Stomach (tissue), 4 donors: Measurements from ENCODE around the gene BRME1.

Source experiments
- CTCF ChIP-seq, 7 experiments: fragments of 450-650 bp in 4 of 7; fragments of 200-600 bp in 3 of 7; sonication (generic) in 3 of 7; IDR thresholded peaks; one replicate each; pipeline ENCODE4 v1.5.1; 2016 to 2019; ENCODE audit warnings: antibody characterized with exemption in 7 of 7, control low read depth in 2 of 7, mild to moderate bottlenecking in 1 of 7
- POLR2A ChIP-seq, 4 donors: fragments of 450-650 bp; IDR thresholded peaks; one replicate each; pipeline ENCODE4 v1.6.1; 2016; ENCODE audit warnings: antibody characterized with exemption in 4 of 4, control low read depth in 2 of 4, mild to moderate bottlenecking in 1 of 4, moderate library complexity in 1 of 4

- TF ChIP-seq CTCF (IDR thresholded peaks at IDR 0.05) (no peak), POLR2A (IDR thresholded peaks at IDR 0.05) (no peak)
Measured at GRCh38 chr19:13951799-13952153, 45.9 kb upstream of the BRME1 start.
